H1 (cell line): ENCODE data around the gene TMEM170A. TPM values are rescaled to one million over a fixed set of nuclear protein-coding genes. Genes with fewer than 3 reads are reported as not detected.

Experiments
- ASH2L ChIP-seq: fragments of 200-600, 300-600 bp; sonication (generic); IDR thresholded peaks from one replicate; pipeline ENCODE4 v1.7.1; 2017; ENCODE audit warnings: low read length
- ATF2 ChIP-seq: IDR thresholded peaks from 2 replicates; pipeline ENCODE4 v1.6.1; 2012; ENCODE audit warnings: low read length, inconsistent platforms
- HDAC2 ChIP-seq, 2 experiments: fragments of 300-600 bp in 1 of 2; sonication (generic) in 1 of 2; IDR thresholded peaks; 2 replicates each; pipeline ENCODE4 v1.6.1; 2011 to 2012; ENCODE audit warnings: low read depth in 2 of 2, low read length in 2 of 2, mild to moderate bottlenecking in 2 of 2, moderate library complexity in 2 of 2, borderline replicate concordance in 1 of 2, inconsistent platforms in 1 of 2
- PHF8 ChIP-seq: fragments of 200-600 bp; sonication (generic); conservative IDR thresholded peaks from 2 replicates; pipeline ENCODE4 v1.7.1; 2012; ENCODE audit warnings: low read depth, mild to moderate bottlenecking, inconsistent platforms, low read length, moderate library complexity
- POLR2A ChIP-seq, 2 experiments: IDR thresholded peaks; 1 replicate in 1 of 2; 2 replicates in 1 of 2; pipeline ENCODE4 v1.6.1; 2011; ENCODE audit warnings: low read depth in 2 of 2, low read length in 2 of 2, mild to moderate bottlenecking in 2 of 2; ENCODE audit errors: control extremely low read depth in 1 of 2
- RBBP5 ChIP-seq: IDR thresholded peaks from 2 replicates; pipeline ENCODE4 v1.7.1; 2012; ENCODE audit warnings: low read depth, mild to moderate bottlenecking, inconsistent platforms, low read length, moderate library complexity, borderline replicate concordance
- SIN3A ChIP-seq, 2 experiments: IDR thresholded peaks in 1 of 2; conservative IDR thresholded peaks in 1 of 2; 2 replicates each; pipeline ENCODE4 v1.6.1; 2011 to 2012; ENCODE audit warnings: low read length in 2 of 2, improper control_type of control experiment in 1 of 2, low read depth in 1 of 2, mild to moderate bottlenecking in 1 of 2
- SRF ChIP-seq: IDR thresholded peaks from 2 replicates; pipeline ENCODE4 v1.6.1; 2011; ENCODE audit warnings: mild to moderate bottlenecking, low read depth, low read length, moderate library complexity
- SUZ12 ChIP-seq: fragments of 200-600 bp; sonication (generic); IDR thresholded peaks from 2 replicates; pipeline ENCODE4 v1.6.1; 2012; ENCODE audit warnings: mild to moderate bottlenecking, inconsistent platforms, low read length, moderate library complexity, mixed read lengths
- TAF1 ChIP-seq: IDR thresholded peaks from 2 replicates; pipeline ENCODE4 v1.6.1; 2011; ENCODE audit warnings: mild to moderate bottlenecking, low read depth, low read length
- polyA plus RNA-seq, 7 experiments: library from polyadenylated mRNA; depleted of rRNA in 3 of 7; stranded (reverse) in 5 of 7; unstranded in 2 of 7; fragments of >200 nt in 5 of 7; fragments of 200-250 nt in 2 of 7; gene quantifications; 1 replicate in 5 of 7; 2 replicates in 1 of 7; 4 replicates in 1 of 7; pipeline versions ENCODE4 v1.2.1 to v1.2.3, GENCODE V29; 2011 to 2013; ENCODE audit warnings: missing spikeins in 2 of 7, mixed read lengths in 2 of 7
- total RNA-seq: library from RNA; stranded (reverse); fragmentation: NEBNext Ultra II Directional; extraction: Animal tissue kit (Norgen Biotek cat#: 25700); gene quantifications from 2 replicates; pipeline ENCODE4 v1.2.1, GENCODE V29; 2021

The TMEM170A gene
- total and polyA plus RNA-seq, 2 of the 8 experiments (the other 6 are each of a cell fraction or from before 2014, with no cell fraction given) = 22.9 to 56.6 TPM

GRCh38 chr16:75495076-75495674 is 30.7 kb upstream of the TMEM170A start, which contains the start of gene CHST6 (continued):
- TF ChIP-seq SUZ12 (peak; percentile 42; the same call in 1 of the 2 replicates), SIN3A (conservative IDR thresholded peaks at IDR 0.05 in 1 of 2, IDR thresholded peaks at IDR 0.05 in 1 of 2; ENCODE audit: low read depth in 1 of 2, low read length in 2 of 2) (no peak), SRF (no peak), ATF2 (no peak), RBBP5 (peak; percentile 80; the same call in 1 of the 2 replicates), POLR2A (IDR thresholded peaks at IDR 0.05; ENCODE audit: control extremely low read depth in 1 of 2, low read depth in 2 of 2, low read length in 2 of 2) (peak; percentile 87 to 91), PHF8 (peak; percentile 84), TAF1 (peak; percentile 83; the same call in 1 of the 2 replicates), ASH2L (peak; percentile 79), HDAC2 (IDR thresholded peaks at IDR 0.05; ENCODE audit: borderline replicate concordance in 1 of 2, low read depth in 2 of 2, low read length in 2 of 2) (peak in 1 of 2 experiments; percentile 80; a peak in 1 of 4 replicates)
